ENCODE data around the gene SCARB1. TPM values are rescaled to one million over a fixed set of nuclear protein-coding genes. Genes with fewer than 3 reads are reported as not detected.

Gene SCARB1
- polyA plus RNA-seq, 6 donors from 2014 or later: 4.1 to 20.8 (median 12.1) TPM

- H3K27ac Mint-ChIP-seq: peak overlapping the region in 2 of 6 donors; percentile 74 to 90
Measured at GRCh38 chr12:124852911-124853427, 10.7 kb downstream of the SCARB1 start.

GRCh38 chr12:124852329-124852831, 11.3 kb downstream of the SCARB1 start:
- Mint-ChIP-seq H3K9me3 (no peaks in the 10 kb centered on the region), H3K27ac (peak overlapping the region in 3 of 6 donors; percentile 22 to 90 (median 74)), H3K4me3 (no peak overlapping the region), H3K4me1 (peaks cover 23 to 36% (median 30%) of the 10 kb centered on the region in 3 donors), H3K27me3 (no peaks in the 10 kb centered on the region), H3K36me3 (peaks cover 0 to 11% of the 10 kb centered on the region in 2 donors)
- no peak for DNase-seq
- ATAC-seq (ENCODE audit: low read depth in 2 of 2): no peak

More at GRCh38 chr12:124852911-124853427, 10.7 kb downstream of the SCARB1 start:
- peaks cover 0 to 11% of the 10 kb centered on the region in 2 donors for H3K36me3 Mint-ChIP-seq
- H3K4me1 Mint-ChIP-seq: peaks cover 25 to 42% (median 30%) of the 10 kb centered on the region in 3 donors
- H3K9me3 Mint-ChIP-seq: no peaks in the 10 kb centered on the region
- DNase-seq: no peak
- H3K27me3 Mint-ChIP-seq: no peaks in the 10 kb centered on the region
- no peak overlapping the region for H3K4me3 Mint-ChIP-seq
- no peak for ATAC-seq (ENCODE audit: low read depth in 2 of 2)

- ATAC-seq (ENCODE audit: low read depth in 2 of 2) (no peak), DNase-seq (no peak)
- peaks cover 0 to 11% of the 10 kb centered on the region in 2 donors for H3K36me3 Mint-ChIP-seq
- no peaks in the 10 kb centered on the region for H3K9me3 Mint-ChIP-seq
- H3K4me1 Mint-ChIP-seq: peaks cover 22 to 28% (median 25%) of the 10 kb centered on the region in 3 donors
- peak overlapping the region in 2 of 6 donors; percentile 38 to 78 for H3K27ac Mint-ChIP-seq
- no peaks in the 10 kb centered on the region for H3K27me3 Mint-ChIP-seq
- no peak overlapping the region for H3K4me3 Mint-ChIP-seq
Measured at GRCh38 chr12:124851342-124851741, 12.3 kb downstream of the SCARB1 start.

GRCh38 chr12:124849382-124849781, 14.3 kb downstream of the SCARB1 start:
- Mint-ChIP-seq H3K36me3 (peaks cover 0 to 6% of the 10 kb centered on the region in 2 donors), H3K4me1 (peaks cover 12 to 13% (median 13%) of the 10 kb centered on the region in 3 donors), H3K9me3 (no peaks in the 10 kb centered on the region), H3K27ac (no peak overlapping the region), H3K4me3 (no peak overlapping the region), H3K27me3 (no peaks in the 10 kb centered on the region)
- DNase-seq: no peak
- no peak for ATAC-seq (ENCODE audit: low read depth in 2 of 2)

- Mint-ChIP-seq H3K4me3 (no peak overlapping the region), H3K9me3 (no peaks in the 10 kb centered on the region), H3K27ac (no peak overlapping the region), H3K27me3 (no peaks in the 10 kb centered on the region), H3K4me1 (peaks cover 6 to 12% (median 9%) of the 10 kb centered on the region in 3 donors), H3K36me3 (peaks cover 0 to under 1% of the 10 kb centered on the region in 2 donors)
- DNase-seq (no peak), ATAC-seq (ENCODE audit: low read depth in 2 of 2) (no peak)
Measured at GRCh38 chr12:124848621-124849380, 14.9 kb downstream of the SCARB1 start.

GRCh38 chr12:124847113-124848074, 16.3 kb downstream of the SCARB1 start:
- no peaks in the 10 kb centered on the region for H3K36me3 Mint-ChIP-seq
- no peak overlapping the region for H3K27ac Mint-ChIP-seq
- DNase-seq: no peak
- H3K9me3 Mint-ChIP-seq: no peaks in the 10 kb centered on the region
- H3K4me1 Mint-ChIP-seq: peaks cover 4 to 10% (median 6%) of the 10 kb centered on the region in 3 donors
- H3K27me3 Mint-ChIP-seq: no peaks in the 10 kb centered on the region
- no peak for ATAC-seq (ENCODE audit: low read depth in 2 of 2)
- no peak overlapping the region for H3K4me3 Mint-ChIP-seq

- H3K4me3 Mint-ChIP-seq: no peak overlapping the region
- DNase-seq (no peak), ATAC-seq (ENCODE audit: low read depth in 2 of 2) (no peak)
- peak overlapping the region in 1 of 6 donors; percentile 56 for H3K27ac Mint-ChIP-seq
- no peaks in the 10 kb centered on the region for H3K9me3 Mint-ChIP-seq
- H3K27me3 Mint-ChIP-seq: no peaks in the 10 kb centered on the region
- H3K36me3 Mint-ChIP-seq: no peaks in the 10 kb centered on the region
- peaks cover 3 to 14% (median 9%) of the 10 kb centered on the region in 3 donors for H3K4me1 Mint-ChIP-seq
Measured at GRCh38 chr12:124844411-124845397, 19.0 kb downstream of the SCARB1 start.

GRCh38 chr12:124842800-124843510, 20.7 kb downstream of the SCARB1 start:
- Mint-ChIP-seq H3K27me3 (no peaks in the 10 kb centered on the region), H3K9me3 (no peaks in the 10 kb centered on the region), H3K4me1 (peaks cover 3 to 14% (median 12%) of the 10 kb centered on the region in 3 donors), H3K4me3 (no peak overlapping the region), H3K27ac (peak overlapping the region in 2 of 6 donors; percentile 25 to 43), H3K36me3 (no peaks in the 10 kb centered on the region)
- DNase-seq: no peak
- ATAC-seq (ENCODE audit: low read depth in 2 of 2): no peak

GRCh38 chr12:124842073-124842749, 21.5 kb downstream of the SCARB1 start:
- DNase-seq (no peak), ATAC-seq (ENCODE audit: low read depth in 2 of 2) (no peak)
- no peak overlapping the region for H3K4me3 Mint-ChIP-seq
- peak overlapping the region in 3 of 6 donors; percentile 25 to 90 (median 47) for H3K27ac Mint-ChIP-seq
- no peaks in the 10 kb centered on the region for H3K9me3 Mint-ChIP-seq
- H3K4me1 Mint-ChIP-seq: peaks cover 3 to 14% (median 14%) of the 10 kb centered on the region in 3 donors
- no peaks in the 10 kb centered on the region for H3K27me3 Mint-ChIP-seq
- H3K36me3 Mint-ChIP-seq: no peaks in the 10 kb centered on the region

- peak overlapping the region in 2 of 6 donors; percentile 64 to 94 for H3K27ac Mint-ChIP-seq
- ATAC-seq (ENCODE audit: low read depth in 2 of 2) (no peak), DNase-seq (no peak)
- no peaks in the 10 kb centered on the region for H3K36me3 Mint-ChIP-seq
- H3K4me1 Mint-ChIP-seq: peaks cover 3 to 14% (median 13%) of the 10 kb centered on the region in 3 donors
- no peaks in the 10 kb centered on the region for H3K27me3 Mint-ChIP-seq
- H3K4me3 Mint-ChIP-seq: no peak overlapping the region
- no peaks in the 10 kb centered on the region for H3K9me3 Mint-ChIP-seq
Measured at GRCh38 chr12:124841558-124841945, 22.1 kb downstream of the SCARB1 start.

- no peak overlapping the region for H3K27ac Mint-ChIP-seq
- H3K4me1 Mint-ChIP-seq: peaks cover 7 to 19% (median 14%) of the 10 kb centered on the region in 3 donors
- H3K9me3 Mint-ChIP-seq: no peaks in the 10 kb centered on the region
- no peak for DNase-seq
- no peaks in the 10 kb centered on the region for H3K27me3 Mint-ChIP-seq
- H3K36me3 Mint-ChIP-seq: no peaks in the 10 kb centered on the region
- no peak for ATAC-seq (ENCODE audit: low read depth in 2 of 2)
- no peak overlapping the region for H3K4me3 Mint-ChIP-seq
Measured at GRCh38 chr12:124837958-124838803, 25.5 kb downstream of the SCARB1 start.

All from naive B cell (primary cell).